Kidney (tissue), 14 donors: ENCODE measurements around the gene DBNL. TPM values are rescaled to one million over a fixed set of nuclear protein-coding genes. Genes with fewer than 3 reads are reported as not detected.

ENCODE experiments used
- DNase-seq, 5 donors: peaks; one replicate each; pipeline ENCODE4 v3.0.0-alpha.2; 2013 to 2020
- FAIRE-seq: peaks from 2 replicates; lab custom pipeline; 2012; peaks lifted over from hg19 to GRCh38; lab: Jason Lieb, UNC
- H3K27ac ChIP-seq, 2 donors: one replicate each; pipeline ENCODE4 v1.7.0; 2013; ENCODE audit warnings: low read depth in 2 of 2, low read length in 2 of 2, inconsistent platforms in 1 of 2
- H3K27me3 ChIP-seq: one replicate; pipeline ENCODE4 v1.7.1; 2013; ENCODE audit warnings: low read length, inconsistent platforms; ENCODE audit not compliant: control insufficient read depth, insufficient read depth
- H3K36me3 ChIP-seq, 3 donors: one replicate each; pipeline versions ENCODE4 v1.7.0 to v1.7.1; 2013; ENCODE audit warnings: low read length in 3 of 3, control low read depth in 1 of 3, inconsistent platforms in 1 of 3; ENCODE audit not compliant: insufficient read depth in 3 of 3, control insufficient read depth in 2 of 3
- H3K4me1 ChIP-seq, 3 donors: one replicate each; pipeline versions ENCODE4 v1.7.0 to v1.7.1; 2013; ENCODE audit warnings: low read length in 3 of 3, inconsistent platforms in 1 of 3, low read depth in 1 of 3; ENCODE audit not compliant: control insufficient read depth in 2 of 3, insufficient read depth in 2 of 3
- H3K4me3 ChIP-seq, 3 donors: one replicate each; pipeline versions ENCODE4 v1.7.0 to v1.8.1; 2013; ENCODE audit warnings: low read length in 3 of 3, control low read depth in 1 of 3, inconsistent platforms in 1 of 3
- H3K9ac ChIP-seq, 3 donors: one replicate each; pipeline versions ENCODE4 v1.7.0 to v1.7.1; 2013; ENCODE audit warnings: low read length in 3 of 3, control low read depth in 1 of 3, inconsistent platforms in 1 of 3
- H3K9me3 ChIP-seq, 3 donors: one replicate each; pipeline versions ENCODE4 v1.7.0 to v1.7.1; 2013; ENCODE audit warnings: low read length in 3 of 3, control low read depth in 1 of 3, inconsistent platforms in 1 of 3; ENCODE audit not compliant: control insufficient read depth in 2 of 3, insufficient read depth in 1 of 3
- CTCF ChIP-seq: IDR thresholded peaks from 3 replicates; pipeline ENCODE4 v1.5.1; 2012; ENCODE audit warnings: mild to moderate bottlenecking, moderate library complexity, borderline replicate concordance; ENCODE audit not compliant: insufficient read depth; ENCODE audit errors: extremely low read depth
- intact Hi-C: fragments of 100-400 bp; cut with DNase I; formaldehyde crosslinking; loops from one replicate; pipeline ENCODE4 v1.11.1; 2022
- polyA plus RNA-seq: library from polyadenylated mRNA; stranded (reverse); fragments of 350-450 nt; fragmentation: Illumina TruSeq; extraction: RNeasy Lipid Tissue Mini Kit (QIAGEN cat#74804); gene quantifications from one replicate; pipeline ENCODE4 v1.2.3, GENCODE V29; 2014; ENCODE audit warnings: low read depth, low replicate concordance; ENCODE audit not compliant: insufficient read depth
- total RNA-seq: library from RNA; stranded (reverse); fragmentation: NEBNext Ultra II Directional; extraction: Animal tissue kit (Norgen Biotek cat#: 25700); gene quantifications from one replicate; pipeline ENCODE4 v1.2.1, GENCODE V29; 2021
- donor health status: control.
- donor health status: control.
- donor health status: control.
- donor health status: control.
- donor health status: control.
- donor health status: DM: yes; HTN: yes; CAD: no.
- donor health status: Normal renal cell carcinoma (clear cell type).

The DBNL gene
- total and polyA plus RNA-seq, 2 donors from 2014 or later: 85.9 to 103 TPM

- no peak for TF ChIP-seq CTCF
- intact Hi-C loops: no loop called here
- Histone ChIP-seq H3K4me3 (no peak overlapping the region), H3K4me1 (peaks cover 0 to 26% (median 26%) of the 10 kb centered on the region in 3 donors), H3K36me3 (peaks cover 0 to 24% (median 0%) of the 10 kb centered on the region in 3 donors), H3K27me3 (no peaks in the 10 kb centered on the region), H3K27ac (no peak overlapping the region), H3K9me3 (no peaks in the 10 kb centered on the region), H3K9ac (no peak overlapping the region)
- FAIRE-seq (no peak), DNase-seq (peak in 1 of 5 donors; percentile 18)
Observed at GRCh38 chr7:44071726-44072363, 27.3 kb downstream of the DBNL start.

GRCh38 chr7:44072364-44073231, 28.1 kb downstream of the DBNL start:
- FAIRE-seq (no peak), DNase-seq (peak; percentile 73 to 94 (median 83))
- Histone ChIP-seq H3K27ac (peak overlapping the region in 1 of 2 donors; percentile 41), H3K4me3 (no peak overlapping the region), H3K27me3 (no peaks in the 10 kb centered on the region), H3K9me3 (no peaks in the 10 kb centered on the region), H3K36me3 (peaks cover 0 to 24% (median 0%) of the 10 kb centered on the region in 3 donors), H3K4me1 (peaks cover 0 to 32% (median 30%) of the 10 kb centered on the region in 3 donors), H3K9ac (no peak overlapping the region)
- intact Hi-C loops: no loop called here
- TF ChIP-seq CTCF: peak; percentile 52

GRCh38 chr7:44073664-44074348, 29.3 kb downstream of the DBNL start:
- H3K4me1 ChIP-seq: peaks cover 3 to 41% (median 39%) of the 10 kb centered on the region in 3 donors
- no peaks in the 10 kb centered on the region for H3K27me3 ChIP-seq
- H3K4me3 ChIP-seq: no peak overlapping the region
- no peaks in the 10 kb centered on the region for H3K9me3 ChIP-seq
- DNase-seq (peak in 2 of 5 donors; percentile 64 to 92), FAIRE-seq (no peak)
- no peak for TF ChIP-seq CTCF
- peak overlapping the region in 1 of 2 donors; percentile 52 for H3K27ac ChIP-seq
- H3K36me3 ChIP-seq: peaks cover under 1 to 29% (median 2%) of the 10 kb centered on the region in 3 donors
- intact Hi-C loops: no loop called here
- no peak overlapping the region for H3K9ac ChIP-seq
